ENCODE results near the gene KRTAP22-2. TPM values are rescaled to one million over a fixed set of nuclear protein-coding genes. Genes with fewer than 3 reads are reported as not detected.

Gene KRTAP22-2
- total RNA-seq, 1 experiment from 2014 or later: not detected

DNA sequence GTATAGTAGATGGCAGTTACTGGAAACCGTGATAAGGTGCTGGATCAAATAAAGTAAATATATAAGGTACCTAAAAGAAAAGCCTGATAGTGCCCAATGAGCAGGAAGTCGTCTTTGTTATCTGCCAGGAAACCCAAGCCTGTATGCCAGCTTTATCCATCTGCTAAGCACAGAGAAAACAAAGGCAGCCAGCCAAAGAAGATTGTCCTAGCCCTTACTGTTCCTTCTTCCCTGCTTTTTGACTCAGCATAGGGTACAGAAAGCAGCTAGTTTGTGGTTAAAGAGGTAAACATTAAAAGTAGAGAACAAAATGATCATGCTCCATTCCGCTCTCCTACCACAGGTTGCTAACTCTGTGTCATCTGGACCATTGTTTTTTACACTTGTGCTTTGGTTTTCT lies 10.1 kb downstream of the KRTAP22-2 start:
- Mint-ChIP-seq H3K27ac (ENCODE audit: unreplicated experiment) (no peak overlapping the region), H3K36me3 (ENCODE audit: insufficient read depth, unreplicated experiment) (no peaks in the 10 kb centered on the region), H3K27me3 (ENCODE audit: insufficient read depth, unreplicated experiment) (peaks cover 5% of the 10 kb centered on the region), H3K9me3 (ENCODE audit: unreplicated experiment) (no peaks in the 10 kb centered on the region), H3K4me1 (ENCODE audit: low read depth, unreplicated experiment) (no peaks in the 10 kb centered on the region), H3K4me3 (ENCODE audit: unreplicated experiment) (no peak overlapping the region)
- TF ChIP-seq, protein P1, sequence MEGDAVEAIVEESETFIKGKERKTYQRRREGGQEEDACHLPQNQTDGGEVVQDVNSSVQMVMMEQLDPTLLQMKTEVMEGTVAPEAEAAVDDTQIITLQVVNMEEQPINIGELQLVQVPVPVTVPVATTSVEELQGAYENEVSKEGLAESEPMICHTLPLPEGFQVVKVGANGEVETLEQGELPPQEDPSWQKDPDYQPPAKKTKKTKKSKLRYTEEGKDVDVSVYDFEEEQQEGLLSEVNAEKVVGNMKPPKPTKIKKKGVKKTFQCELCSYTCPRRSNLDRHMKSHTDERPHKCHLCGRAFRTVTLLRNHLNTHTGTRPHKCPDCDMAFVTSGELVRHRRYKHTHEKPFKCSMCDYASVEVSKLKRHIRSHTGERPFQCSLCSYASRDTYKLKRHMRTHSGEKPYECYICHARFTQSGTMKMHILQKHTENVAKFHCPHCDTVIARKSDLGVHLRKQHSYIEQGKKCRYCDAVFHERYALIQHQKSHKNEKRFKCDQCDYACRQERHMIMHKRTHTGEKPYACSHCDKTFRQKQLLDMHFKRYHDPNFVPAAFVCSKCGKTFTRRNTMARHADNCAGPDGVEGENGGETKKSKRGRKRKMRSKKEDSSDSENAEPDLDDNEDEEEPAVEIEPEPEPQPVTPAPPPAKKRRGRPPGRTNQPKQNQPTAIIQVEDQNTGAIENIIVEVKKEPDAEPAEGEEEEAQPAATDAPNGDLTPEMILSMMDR (IDR thresholded peaks at IDR 0.05; ENCODE audit: insufficient read depth in 1 of 2, low read depth in 1 of 2, low read length in 1 of 2, severe bottlenecking in 1 of 2, unreplicated experiment in 1 of 2): no peak
- Histone ChIP-seq H3K9me3 (no peaks in the 10 kb centered on the region), H3K4me1 (no peaks in the 10 kb centered on the region), H3K36me3 (ENCODE audit: control insufficient read depth, insufficient read depth, low read length) (no peaks in the 10 kb centered on the region), H3K27me3 (replicated peaks; ENCODE audit: control insufficient read depth, insufficient read depth, low read length) (no peaks in the 10 kb centered on the region), H3K4me3 (ENCODE audit: low read depth, low read length) (no peak overlapping the region)
- DNase-seq: no peak
- intact Hi-C loops (cut with micrococcal nuclease; ENCODE audit: unreplicated experiment): no loop called here
- BruUV-seq (replicated peaks): no TSS peak
- POLR2A ChIA-PET: no interaction called here
- CTCF ChIA-PET: no interaction called here

DNA sequence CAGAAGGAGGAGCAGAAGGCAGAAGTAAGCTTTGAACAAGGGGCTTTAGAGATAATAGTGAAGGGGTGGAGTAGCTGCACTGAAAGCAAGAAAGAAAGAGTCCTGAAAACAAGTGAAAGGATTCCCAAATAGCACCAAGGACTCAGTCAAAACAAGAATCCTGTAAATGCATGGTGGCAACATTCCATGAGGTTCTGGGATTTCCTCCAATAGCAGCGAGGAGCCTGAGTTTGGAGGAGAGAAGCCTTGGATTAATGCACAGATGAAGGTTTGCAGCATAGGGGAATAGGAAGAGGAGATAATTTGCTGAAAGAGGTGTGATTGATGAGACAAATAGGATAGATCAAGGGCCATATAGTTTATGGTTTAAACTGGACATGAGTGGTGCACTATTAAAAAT lies 10.9 kb downstream of the KRTAP22-2 start:
- Histone ChIP-seq H3K9me3 (no peaks in the 10 kb centered on the region), H3K4me3 (ENCODE audit: low read depth, low read length) (no peak overlapping the region), H3K4me1 (no peaks in the 10 kb centered on the region), H3K36me3 (ENCODE audit: control insufficient read depth, insufficient read depth, low read length) (no peaks in the 10 kb centered on the region), H3K27me3 (replicated peaks; ENCODE audit: control insufficient read depth, insufficient read depth, low read length) (no peaks in the 10 kb centered on the region)
- Mint-ChIP-seq H3K4me3 (ENCODE audit: unreplicated experiment) (no peak overlapping the region), H3K9me3 (ENCODE audit: unreplicated experiment) (no peaks in the 10 kb centered on the region), H3K36me3 (ENCODE audit: insufficient read depth, unreplicated experiment) (no peaks in the 10 kb centered on the region), H3K4me1 (ENCODE audit: low read depth, unreplicated experiment) (no peaks in the 10 kb centered on the region), H3K27ac (ENCODE audit: unreplicated experiment) (no peak overlapping the region), H3K27me3 (ENCODE audit: insufficient read depth, unreplicated experiment) (peaks cover 5% of the 10 kb centered on the region)
- ChIA-PET CTCF (no interaction called here), POLR2A (no interaction called here)
- no TSS peak for BruUV-seq (replicated peaks)
- no peak for DNase-seq
- TF ChIP-seq, protein P1 (IDR thresholded peaks at IDR 0.05; ENCODE audit: insufficient read depth in 1 of 2, low read depth in 1 of 2, low read length in 1 of 2, severe bottlenecking in 1 of 2, unreplicated experiment in 1 of 2): no peak
- intact Hi-C loops (cut with micrococcal nuclease; ENCODE audit: unreplicated experiment): no loop called here

DNA sequence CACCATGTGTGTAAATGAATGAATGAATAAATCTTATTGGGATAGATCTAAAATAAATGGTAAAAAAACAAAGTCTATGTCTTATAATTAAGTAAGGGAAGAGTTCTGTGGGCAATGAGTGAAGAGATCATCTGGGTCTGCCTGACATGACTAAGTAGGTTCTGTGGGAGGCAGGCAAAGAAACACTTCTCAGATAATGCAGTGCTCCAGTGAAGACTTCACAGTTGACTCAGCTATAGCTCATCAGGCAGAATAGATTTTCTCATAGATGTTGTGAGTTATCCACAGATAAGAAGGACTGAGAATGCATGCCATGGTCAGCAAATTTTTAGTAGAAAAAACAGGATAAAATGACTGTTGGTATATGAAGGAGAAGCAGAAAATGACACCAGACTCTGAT lies 12.4 kb downstream of the KRTAP22-2 start:
- Mint-ChIP-seq H3K4me3 (ENCODE audit: unreplicated experiment) (no peak overlapping the region), H3K27ac (ENCODE audit: unreplicated experiment) (no peak overlapping the region), H3K9me3 (ENCODE audit: unreplicated experiment) (no peaks in the 10 kb centered on the region), H3K27me3 (ENCODE audit: insufficient read depth, unreplicated experiment) (peaks cover 3% of the 10 kb centered on the region), H3K4me1 (ENCODE audit: low read depth, unreplicated experiment) (no peaks in the 10 kb centered on the region), H3K36me3 (ENCODE audit: insufficient read depth, unreplicated experiment) (no peaks in the 10 kb centered on the region)
- Histone ChIP-seq H3K9me3 (no peaks in the 10 kb centered on the region), H3K27me3 (replicated peaks; ENCODE audit: control insufficient read depth, insufficient read depth, low read length) (no peaks in the 10 kb centered on the region), H3K36me3 (ENCODE audit: control insufficient read depth, insufficient read depth, low read length) (no peaks in the 10 kb centered on the region), H3K4me1 (no peaks in the 10 kb centered on the region), H3K4me3 (ENCODE audit: low read depth, low read length) (no peak overlapping the region)
- CTCF ChIA-PET: no interaction called here
- POLR2A ChIA-PET: no interaction called here
- intact Hi-C loops (cut with micrococcal nuclease; ENCODE audit: unreplicated experiment): no loop called here
- BruUV-seq (replicated peaks): no TSS peak
- TF ChIP-seq, protein P1 (IDR thresholded peaks at IDR 0.05; ENCODE audit: insufficient read depth in 1 of 2, low read depth in 1 of 2, low read length in 1 of 2, severe bottlenecking in 1 of 2, unreplicated experiment in 1 of 2): no peak
- DNase-seq: no peak
